Esophagus squamous epithelium (tissue), 5 donors: ENCODE measurements around the gene GGN. TPM values are rescaled to one million over a fixed set of nuclear protein-coding genes. Genes with fewer than 3 reads are reported as not detected.

Experiments used
- DNase-seq: peaks from one replicate; lab custom pipeline; 2025; lab: John Stamatoyannopoulos, UW
- H3K27ac ChIP-seq, 4 donors: fragments of 200-600 bp; sonication (generic); one replicate each; pipeline ENCODE4 v1.5.1; 2016 to 2019; ENCODE audit warnings: mild to moderate bottlenecking in 1 of 4
- H3K27me3 ChIP-seq, 4 donors: fragments of 200-600 bp; sonication (generic); 1 replicate in 3 of 4; 2 replicates in 1 of 4; pipeline versions ENCODE4 v1.5.1 to v1.6.0; 2017 to 2021; ENCODE audit warnings: antibody characterized with exemption in 1 of 4
- H3K36me3 ChIP-seq, 3 donors: fragments of 200-600 bp; sonication (generic); one replicate each; pipeline ENCODE4 v1.5.1; 2016 to 2019
- H3K4me1 ChIP-seq, 3 donors: fragments of 200-600 bp; sonication (generic); one replicate each; pipeline ENCODE4 v1.5.1; 2017 to 2019
- H3K4me3 ChIP-seq, 4 donors: fragments of 200-600 bp; sonication (generic); 1 replicate in 3 of 4; 2 replicates in 1 of 4; pipeline ENCODE4 v1.5.1; 2016 to 2019; ENCODE audit warnings: mild to moderate bottlenecking in 2 of 4, moderate library complexity in 1 of 4
- H3K9me3 ChIP-seq, 3 donors: fragments of 200-600 bp; sonication (generic); one replicate each; pipeline ENCODE4 v1.5.1; 2016 to 2019
- POLR2A ChIP-seq, 4 donors: fragments of 450-650 bp; IDR thresholded peaks; one replicate each; pipeline ENCODE4 v1.6.1; 2017; ENCODE audit warnings: antibody characterized with exemption in 4 of 4, mild to moderate bottlenecking in 4 of 4, moderate library complexity in 3 of 4
- WGBS, 2 donors: methylation state at CpG; one replicate each; pipeline ENCODE4 v1.1.5; 2018; 5-methylcytosine and 5-hydroxymethylcytosine counted together
- intact Hi-C: fragments of 100-400 bp; cut with DNase I; formaldehyde crosslinking; loops from one replicate; pipeline ENCODE4 v1.15.0; 2022
- total RNA-seq, 4 donors: library from RNA; depleted of rRNA; stranded (reverse); fragments of >200 nt; gene quantifications; one replicate each; pipeline ENCODE4 v1.1.0, GENCODE V29; 2016
- TF ChIP-seq, protein P1 (sequence below), 6 experiments: fragments of 450-650 bp in 4 of 6; fragments of 200-600 bp in 2 of 6; sonication (generic) in 2 of 6; IDR thresholded peaks; one replicate each; pipeline ENCODE4 v1.5.1; 2016 to 2019; ENCODE audit warnings: antibody characterized with exemption in 6 of 6, mild to moderate bottlenecking in 4 of 6, moderate library complexity in 4 of 6
- donor health status: DM: yes; HTN: yes; CAD: no.

GGN gene, protein sequence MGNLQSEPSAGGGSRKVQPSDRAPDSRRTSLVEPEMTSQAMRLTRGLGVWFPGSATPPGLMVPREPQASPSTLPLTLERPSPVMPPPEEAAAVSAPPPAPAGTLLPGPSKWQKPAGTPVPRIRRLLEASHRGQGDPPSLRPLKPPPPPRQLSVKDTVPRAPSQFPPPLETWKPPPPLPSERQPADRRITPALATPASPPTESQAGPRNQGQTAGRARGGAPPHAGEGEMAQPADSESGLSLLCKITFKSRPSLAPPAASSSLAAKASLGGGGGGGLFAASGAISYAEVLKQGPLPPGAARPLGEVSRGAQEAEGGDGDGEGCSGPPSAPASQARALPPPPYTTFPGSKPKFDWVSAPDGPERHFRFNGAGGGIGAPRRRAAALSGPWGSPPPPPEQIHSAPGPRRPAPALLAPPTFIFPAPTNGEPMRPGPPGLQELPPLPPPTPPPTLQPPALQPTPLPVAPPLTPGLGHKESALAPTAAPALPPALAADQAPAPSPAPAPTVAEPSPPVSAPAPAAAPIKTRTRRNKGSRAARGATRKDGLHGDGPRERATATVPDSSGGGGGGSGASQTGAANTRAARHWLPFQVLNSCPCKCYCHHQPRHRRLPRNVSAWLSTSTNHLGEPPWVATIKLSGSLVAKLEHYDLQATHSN
- total RNA-seq, result under 1 TPM in 1 of 4 donors, not detected in 3; 0.15 TPM

DNA sequence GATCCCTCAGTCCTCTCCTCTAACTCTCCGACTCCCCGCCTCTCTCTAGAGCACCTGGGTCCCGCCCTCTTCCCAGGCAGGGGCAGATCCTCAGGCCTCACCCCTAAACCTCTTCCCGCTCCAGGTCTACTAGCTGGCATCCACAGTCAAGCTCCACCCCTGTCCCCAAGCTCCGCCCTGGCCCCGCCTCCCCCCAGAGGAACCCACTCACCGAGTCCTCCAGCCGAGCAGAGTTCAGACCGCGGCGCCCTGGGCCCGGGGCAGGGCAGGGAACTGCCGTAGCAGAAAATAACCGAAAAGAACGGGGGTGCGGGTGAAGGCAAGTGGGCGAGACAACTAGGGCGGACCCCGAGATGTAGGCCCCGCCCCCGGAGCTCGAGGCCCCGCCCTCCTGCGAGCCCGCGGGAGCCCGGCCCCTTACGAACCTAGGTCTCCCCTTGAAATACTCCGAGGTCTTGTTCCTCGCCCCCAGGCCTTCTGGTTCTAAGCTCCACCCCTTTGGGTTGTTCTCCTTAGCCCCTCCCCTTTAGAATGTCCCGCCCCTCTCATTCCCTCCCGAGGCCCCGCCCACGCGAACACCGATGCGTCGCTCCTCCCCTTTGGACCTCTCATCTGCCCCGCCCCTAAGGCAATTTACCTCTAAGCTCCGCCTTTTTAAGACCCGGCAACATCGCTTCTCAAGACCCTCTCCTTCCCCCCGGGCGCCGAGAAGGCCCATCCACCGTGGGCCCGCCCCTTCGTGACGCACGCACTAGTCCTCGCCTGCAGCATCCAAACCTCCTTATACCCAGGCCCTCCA, at the start of gene GGN:
Gene GGN, minus strand, starts transcription at position 485 of the 799 bp plus-strand sequence. CDS start 773 bp downstream, outside the sequence.
- peaks cover 28 to 57% (median 34%) of the 10 kb centered on the region in 3 donors for H3K4me1 ChIP-seq
- TF ChIP-seq POLR2A (IDR thresholded peaks at IDR 0.05), result peak in 1 of 4 donors; percentile 43
- TF ChIP-seq, protein P1, sequence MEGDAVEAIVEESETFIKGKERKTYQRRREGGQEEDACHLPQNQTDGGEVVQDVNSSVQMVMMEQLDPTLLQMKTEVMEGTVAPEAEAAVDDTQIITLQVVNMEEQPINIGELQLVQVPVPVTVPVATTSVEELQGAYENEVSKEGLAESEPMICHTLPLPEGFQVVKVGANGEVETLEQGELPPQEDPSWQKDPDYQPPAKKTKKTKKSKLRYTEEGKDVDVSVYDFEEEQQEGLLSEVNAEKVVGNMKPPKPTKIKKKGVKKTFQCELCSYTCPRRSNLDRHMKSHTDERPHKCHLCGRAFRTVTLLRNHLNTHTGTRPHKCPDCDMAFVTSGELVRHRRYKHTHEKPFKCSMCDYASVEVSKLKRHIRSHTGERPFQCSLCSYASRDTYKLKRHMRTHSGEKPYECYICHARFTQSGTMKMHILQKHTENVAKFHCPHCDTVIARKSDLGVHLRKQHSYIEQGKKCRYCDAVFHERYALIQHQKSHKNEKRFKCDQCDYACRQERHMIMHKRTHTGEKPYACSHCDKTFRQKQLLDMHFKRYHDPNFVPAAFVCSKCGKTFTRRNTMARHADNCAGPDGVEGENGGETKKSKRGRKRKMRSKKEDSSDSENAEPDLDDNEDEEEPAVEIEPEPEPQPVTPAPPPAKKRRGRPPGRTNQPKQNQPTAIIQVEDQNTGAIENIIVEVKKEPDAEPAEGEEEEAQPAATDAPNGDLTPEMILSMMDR (IDR thresholded peaks at IDR 0.05), result peak in 1 of 6 experiments; percentile 7

DNA sequence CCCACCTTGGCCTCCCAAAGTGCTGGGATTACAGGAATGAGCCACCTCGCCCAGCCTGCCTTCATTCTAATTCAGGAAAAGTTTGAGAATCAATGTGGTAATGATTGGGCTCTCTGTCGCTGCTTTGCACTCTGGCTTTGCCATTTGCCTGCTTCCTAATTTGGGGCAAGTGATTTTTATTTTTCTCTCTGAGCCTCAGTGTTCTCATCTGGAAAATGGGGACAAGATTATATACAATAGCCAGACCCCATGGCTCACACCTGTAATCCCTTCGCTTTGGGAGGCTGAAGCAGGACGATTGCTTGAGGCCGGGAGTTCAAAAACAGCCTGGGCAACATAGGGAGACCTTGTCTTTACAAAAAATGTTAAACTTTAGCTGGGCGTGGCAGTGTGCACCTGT, 49.5 kb upstream of the GGN start:
- TF ChIP-seq, protein P1 (IDR thresholded peaks at IDR 0.05), result no peak
- no peak for TF ChIP-seq POLR2A (IDR thresholded peaks at IDR 0.05)
- intact Hi-C loops, result no loop called here

More for the DNA sequence above, at the start of gene GGN:
- Histone ChIP-seq H3K27ac (peak within 1 kb of the TSS; percentile 71 to 89 (median 78)), H3K36me3 (peaks cover 0 to 31% (median 10%) of the 10 kb centered on the region in 3 donors), H3K9me3 (no peaks in the 10 kb centered on the region), H3K27me3 (peaks cover 0 to 70% (median 0%) of the 10 kb centered on the region in 4 donors), H3K4me3 (peak within 1 kb of the TSS; percentile 38 to 69 (median 52))
- intact Hi-C loops, result no loop called here
- DNase-seq, result peak; percentile 35
- WGBS, 2 donors, result 2 to 3% methylated on average over 27 to 37 of the region's 51 CpGs

DNA sequence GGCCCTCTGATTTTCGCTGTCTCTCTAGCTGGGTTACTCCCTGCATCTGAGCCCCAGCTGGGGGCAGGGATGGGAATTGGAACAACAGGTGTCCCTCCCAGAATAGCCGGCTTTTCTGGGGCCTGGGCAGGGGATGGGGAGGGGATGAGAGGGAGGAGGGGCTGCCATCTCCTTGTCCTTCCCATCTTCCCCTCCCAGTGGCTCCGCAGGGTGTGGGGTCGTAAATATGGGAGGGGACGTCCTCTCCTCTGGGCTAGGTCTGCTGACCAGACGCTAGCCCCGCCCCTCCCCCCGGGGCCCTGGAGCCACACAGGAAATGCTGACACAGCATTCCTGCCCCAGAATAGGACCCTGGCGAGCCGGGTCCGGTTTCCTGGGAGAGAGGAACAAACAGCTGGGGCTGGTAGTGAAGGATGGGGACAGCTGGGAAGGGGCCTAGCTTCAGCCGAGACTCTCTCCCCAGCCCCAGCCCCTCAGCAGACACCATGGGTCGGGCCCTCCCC, 46.8 kb upstream of the GGN start:
- no peak for DNase-seq
- no peak overlapping the region for H3K27ac ChIP-seq
- intact Hi-C loops, result no loop called here
- H3K4me1 ChIP-seq, result peaks cover 0 to 8% (median 6%) of the 10 kb centered on the region in 3 donors
- no peaks in the 10 kb centered on the region for H3K9me3 ChIP-seq
- peak overlapping the region in 1 of 4 donors; percentile 5 for H3K4me3 ChIP-seq
- TF ChIP-seq, protein P1 (IDR thresholded peaks at IDR 0.05), result no peak
- no peak for TF ChIP-seq POLR2A (IDR thresholded peaks at IDR 0.05)
- WGBS, 2 donors, result 14 to 22% methylated on average over 4 to 9 of the region's 13 CpGs
- peaks cover 0 to 55% (median 0%) of the 10 kb centered on the region in 4 donors for H3K27me3 ChIP-seq
- H3K36me3 ChIP-seq, result no peaks in the 10 kb centered on the region

More for the DNA sequence above, 49.5 kb upstream of the GGN start:
- Histone ChIP-seq H3K36me3 (no peaks in the 10 kb centered on the region), H3K27me3 (peaks cover 0 to 69% (median 0%) of the 10 kb centered on the region in 4 donors), H3K4me1 (peaks cover 0 to 8% (median 6%) of the 10 kb centered on the region in 3 donors), H3K9me3 (no peaks in the 10 kb centered on the region), H3K27ac (no peak overlapping the region), H3K4me3 (no peak overlapping the region)
- no peak for DNase-seq
- 80 to 90% methylated on average over 5 to 6 of the region's 6 CpGs for WGBS, 2 donors

DNA sequence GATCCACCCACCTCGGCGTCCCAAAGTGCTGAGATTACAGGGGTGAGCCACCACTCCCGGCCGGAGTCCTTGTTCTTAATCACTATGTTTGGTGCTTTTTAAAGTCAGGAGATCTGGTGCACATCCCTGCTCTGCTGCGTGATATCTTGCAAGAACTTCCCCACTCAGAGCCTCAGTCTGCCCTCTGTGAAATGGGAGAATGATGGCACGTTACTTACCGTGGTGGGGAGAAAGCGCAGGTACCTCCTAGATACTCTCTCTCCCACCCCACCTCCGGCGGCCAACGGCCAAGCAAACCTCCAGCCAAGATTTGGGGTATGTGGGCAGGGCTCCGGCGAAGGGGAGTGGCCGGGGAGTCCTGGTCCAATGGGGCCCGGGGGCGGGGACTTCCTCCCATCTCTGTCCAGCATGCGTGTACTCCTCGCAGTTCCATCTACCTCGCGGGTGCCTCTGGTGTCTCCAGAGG, 45.5 kb upstream of the GGN start, which contains the start of gene RYR1:
Gene RYR1, plus strand, starts transcription at position 424 of the 466 bp plus-strand sequence. CDS start 139 bp downstream, outside the sequence.
- WGBS, 2 donors, result 25 to 29% methylated on average over 4 to 6 of the region's 20 CpGs

More for the DNA sequence above, 45.5 kb upstream of the GGN start, which contains the start of gene RYR1:
- H3K4me1 ChIP-seq, result peaks cover 0 to 8% (median 6%) of the 10 kb centered on the region in 3 donors
- H3K4me3 ChIP-seq, result peak within 1 kb of the TSS in 3 of 4 donors; percentile 12 to 23 (median 17)
- TF ChIP-seq, protein P1 (IDR thresholded peaks at IDR 0.05), result no peak
- no peak for TF ChIP-seq POLR2A (IDR thresholded peaks at IDR 0.05)
- no peaks in the 10 kb centered on the region for H3K36me3 ChIP-seq
- H3K27ac ChIP-seq, result no peak within 1 kb of the TSS
- peaks cover 0 to 55% (median 0%) of the 10 kb centered on the region in 4 donors for H3K27me3 ChIP-seq
- no peaks in the 10 kb centered on the region for H3K9me3 ChIP-seq
- no peak for DNase-seq
- intact Hi-C loops, result no loop called here
